WTC11 (cell line): ENCODE measurements around the gene CYSTM1.

Source experiments
- CTCF ChIP-seq: fragments of 200-600 bp; IDR thresholded peaks from 2 replicates; pipeline ENCODE4 v1.8.0; 2022; ENCODE audit warnings: antibody characterized with exemption
- FOXK1 ChIP-seq: sonication (generic); formaldehyde crosslinking; IDR thresholded peaks from 2 replicates; pipeline ENCODE4 v1.8.0; 2022; ENCODE audit warnings: mild to moderate bottlenecking, moderate library complexity, missing genetic modification reagents
- MAX ChIP-seq: sonication (generic); formaldehyde crosslinking; IDR thresholded peaks from 2 replicates; pipeline ENCODE4 v1.8.0; 2022; ENCODE audit warnings: mild to moderate bottlenecking, missing genetic modification reagents
- NR2C2 ChIP-seq: sonication (generic); formaldehyde crosslinking; IDR thresholded peaks from 2 replicates; pipeline ENCODE4 v1.8.0; 2022; ENCODE audit warnings: mild to moderate bottlenecking, missing genetic modification reagents
- PRRX2 ChIP-seq: fragments of 250-450 bp; sonication (Bioruptor Pico); IDR thresholded peaks from 2 replicates; pipeline ENCODE4 v1.8.0; 2021; ENCODE audit warnings: mild to moderate bottlenecking
- RELA ChIP-seq: sonication (generic); formaldehyde crosslinking; IDR thresholded peaks from 2 replicates; pipeline ENCODE4 v1.8.1; 2022; ENCODE audit warnings: missing genetic modification reagents, mild to moderate bottlenecking, borderline replicate concordance
- TF ChIP-seq, protein P1 (sequence below): sonication (generic); formaldehyde crosslinking; IDR thresholded peaks from 2 replicates; pipeline ENCODE4 v1.8.1; 2023; ENCODE audit warnings: mild to moderate bottlenecking, missing genetic modification reagents, moderate library complexity

GRCh38 chr5:140197023-140197422 lies 22.0 kb downstream of the CYSTM1 start:
- no peak for TF ChIP-seq CTCF
- no peak for TF ChIP-seq NR2C2
- TF ChIP-seq, protein P1, sequence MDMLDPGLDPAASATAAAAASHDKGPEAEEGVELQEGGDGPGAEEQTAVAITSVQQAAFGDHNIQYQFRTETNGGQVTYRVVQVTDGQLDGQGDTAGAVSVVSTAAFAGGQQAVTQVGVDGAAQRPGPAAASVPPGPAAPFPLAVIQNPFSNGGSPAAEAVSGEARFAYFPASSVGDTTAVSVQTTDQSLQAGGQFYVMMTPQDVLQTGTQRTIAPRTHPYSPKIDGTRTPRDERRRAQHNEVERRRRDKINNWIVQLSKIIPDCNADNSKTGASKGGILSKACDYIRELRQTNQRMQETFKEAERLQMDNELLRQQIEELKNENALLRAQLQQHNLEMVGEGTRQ (CRISPR knock-in tag): no peak
- TF ChIP-seq RELA (CRISPR knock-in tag): no peak
- TF ChIP-seq FOXK1 (CRISPR knock-in tag): no peak
- TF ChIP-seq MAX (CRISPR knock-in tag): no peak
- no peak for TF ChIP-seq PRRX2 (CRISPR knock-in tag)
